ENCODE measurements around the gene AVL9.

Gene AVL9

DNA sequence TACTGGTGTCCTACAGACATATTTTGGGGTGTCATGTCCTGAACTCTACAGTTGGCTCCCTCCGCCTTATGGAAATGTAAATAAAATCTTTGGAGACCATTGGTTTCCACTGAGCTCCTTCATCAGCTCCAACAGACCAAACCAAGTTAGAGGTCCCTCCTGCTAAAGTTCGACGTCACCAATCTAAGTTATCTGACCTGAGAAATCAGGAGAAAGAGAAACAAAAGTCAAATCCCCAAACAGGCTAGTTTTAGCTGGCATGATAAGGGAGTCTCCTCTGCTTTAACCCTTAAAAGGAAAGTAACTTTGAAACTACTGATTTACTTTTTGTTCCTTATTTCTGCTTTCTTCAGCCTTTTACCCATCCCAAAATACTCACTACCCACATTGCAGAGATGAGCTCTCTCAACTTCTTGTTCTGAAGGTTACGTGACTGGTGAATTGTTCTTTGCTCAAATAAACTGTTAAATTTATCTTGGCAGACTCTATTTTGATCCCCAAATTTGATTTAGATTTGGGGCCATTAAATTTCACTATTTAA, 39.9 kb downstream of the AVL9 start:
- DNase-seq: no peak

DNA sequence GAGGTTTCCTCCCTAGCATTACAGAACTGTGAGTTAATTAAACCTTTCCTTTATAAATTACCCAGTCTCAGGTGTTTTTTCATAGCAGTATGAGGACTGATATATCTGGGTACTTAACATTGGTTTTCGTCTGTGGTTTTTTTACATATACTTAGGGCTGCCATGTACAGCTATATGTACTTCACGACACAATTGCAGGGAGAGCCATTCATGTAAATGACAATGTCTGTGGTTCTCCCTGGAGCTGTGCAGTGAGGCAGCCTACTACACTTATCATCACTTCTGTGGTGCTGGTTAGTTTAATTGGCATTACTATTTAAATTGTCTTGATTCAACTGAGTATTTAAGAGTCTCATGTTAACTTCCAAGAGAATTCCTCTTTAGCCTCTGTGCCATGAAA, 40.7 kb downstream of the AVL9 start:
- DNase-seq: no peak

DNA sequence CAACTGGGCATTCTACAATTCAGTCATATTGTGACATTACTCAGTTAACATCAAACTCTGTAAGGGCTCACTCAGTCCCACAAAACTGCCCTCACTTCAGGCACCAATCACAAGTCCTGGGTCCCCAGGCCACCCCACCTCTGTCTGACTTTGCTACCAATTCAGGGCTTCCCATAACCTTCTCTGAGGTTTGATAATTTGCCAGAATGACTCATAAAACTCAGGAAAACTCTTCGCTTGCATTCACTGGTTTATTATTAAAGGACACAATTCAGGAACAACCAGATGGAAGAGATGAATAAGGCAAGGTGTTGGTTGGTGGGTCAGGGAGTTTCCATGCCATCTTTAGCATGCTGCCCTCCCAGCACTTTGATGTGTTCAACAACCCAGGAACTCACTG, 41.3 kb downstream of the AVL9 start:
- DNase-seq: no peak

DNA sequence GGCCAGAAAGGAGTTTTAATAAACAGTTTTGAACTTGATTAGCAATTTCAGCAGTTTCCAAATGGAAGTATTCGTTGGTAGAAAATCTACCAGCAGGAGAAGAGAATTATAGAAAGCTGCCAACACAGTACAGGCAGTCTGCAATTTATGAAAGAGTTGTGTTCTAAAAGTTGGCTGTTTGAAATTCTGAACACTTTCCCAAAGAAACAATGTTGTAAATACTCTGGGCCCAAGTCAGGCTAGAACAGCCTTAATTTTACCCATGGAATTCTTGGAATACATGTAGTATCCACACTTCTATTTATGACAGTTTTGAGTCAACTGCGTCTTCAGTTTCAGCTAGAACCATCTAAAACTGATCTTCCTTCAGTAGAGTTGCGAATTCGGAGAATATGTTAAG, 42.5 kb downstream of the AVL9 start:
- DNase-seq: no peak

DNA sequence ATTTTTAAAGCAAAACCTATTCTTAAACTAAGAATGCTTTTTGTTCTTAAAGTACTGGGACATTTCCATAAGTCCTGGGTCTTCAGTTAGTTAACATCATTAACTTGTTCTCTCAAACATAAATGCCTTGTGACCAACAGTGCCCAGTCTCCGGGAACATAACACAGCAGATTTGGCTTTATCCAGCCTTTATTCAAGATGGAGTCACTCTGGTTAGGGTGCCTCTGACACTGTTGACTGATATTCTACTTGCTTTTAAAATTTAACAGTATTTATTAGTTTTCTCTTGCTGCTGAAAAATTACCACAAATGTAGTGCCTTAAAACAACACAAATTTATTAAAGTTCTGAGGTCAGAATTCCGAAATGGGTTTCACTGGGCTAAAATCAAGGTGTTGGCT, 44.1 kb downstream of the AVL9 start:
- DNase-seq: no peak

DNA sequence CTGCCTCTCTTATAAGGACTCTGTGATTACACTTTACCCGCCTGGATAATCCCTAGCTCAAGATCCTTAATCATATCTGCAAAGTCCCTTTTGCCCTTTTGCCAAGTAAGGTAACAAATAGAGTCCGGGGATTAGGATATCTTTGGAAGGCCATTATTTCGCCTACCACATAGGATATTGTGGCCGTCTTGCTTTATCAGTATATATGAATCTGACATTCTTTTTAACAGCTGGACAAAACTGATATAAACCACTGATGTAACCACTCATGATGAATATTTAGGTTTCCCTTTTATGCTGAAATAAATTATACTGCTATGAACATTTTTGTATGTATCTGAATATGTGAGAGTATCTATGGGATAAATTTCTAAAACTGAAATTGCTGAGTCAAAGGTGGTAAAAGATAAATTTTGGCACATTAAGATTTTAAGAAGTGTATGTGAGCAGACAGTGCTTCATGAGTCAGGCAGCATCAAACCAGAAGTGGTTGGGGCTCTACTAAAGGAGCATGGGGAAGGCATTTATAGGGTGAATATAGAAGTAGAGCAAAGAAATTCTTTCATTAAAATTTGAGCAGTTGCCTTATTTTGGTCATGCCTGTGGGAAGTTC, 44.7 kb downstream of the AVL9 start:
- no peak for DNase-seq

DNA sequence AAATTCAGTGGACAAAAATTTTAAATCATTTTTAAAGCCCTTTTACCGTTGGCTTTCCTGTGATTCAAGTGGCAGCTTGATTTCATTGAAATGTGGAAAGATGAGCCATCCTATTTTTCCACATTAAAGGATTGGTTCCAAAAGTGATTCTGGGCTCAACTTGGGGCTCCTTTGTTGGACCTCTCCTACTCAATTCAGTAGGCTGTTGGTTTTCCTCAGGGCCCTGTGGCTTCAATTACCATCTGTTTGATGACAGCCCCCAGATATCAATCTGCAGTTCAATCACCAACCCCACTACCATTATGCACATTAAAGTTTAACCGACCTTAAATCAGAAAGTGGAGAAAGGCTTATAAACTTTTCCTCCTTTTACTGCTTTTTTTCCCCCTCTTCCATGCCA, 47.3 kb downstream of the AVL9 start:
- no peak for DNase-seq

DNA sequence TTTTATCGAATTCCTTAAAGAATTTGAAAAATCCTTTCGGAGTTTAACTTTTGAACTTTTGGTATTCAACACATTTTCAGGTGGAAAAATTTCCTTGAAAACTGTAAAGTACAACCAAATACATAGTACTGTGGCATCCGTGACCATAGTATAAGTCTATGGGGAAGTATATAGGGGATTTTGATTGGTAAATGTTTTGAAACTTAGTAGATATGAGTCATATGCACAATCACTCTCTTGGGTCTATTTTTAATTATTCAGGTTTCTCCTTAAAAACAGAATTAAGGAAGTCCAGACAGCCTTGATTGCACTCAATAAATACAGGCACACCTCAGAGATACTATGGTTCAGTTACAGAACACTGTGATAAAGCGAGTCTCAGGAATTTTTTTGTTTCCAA, 64.2 kb downstream of the AVL9 start:
- no peak for DNase-seq

DNA sequence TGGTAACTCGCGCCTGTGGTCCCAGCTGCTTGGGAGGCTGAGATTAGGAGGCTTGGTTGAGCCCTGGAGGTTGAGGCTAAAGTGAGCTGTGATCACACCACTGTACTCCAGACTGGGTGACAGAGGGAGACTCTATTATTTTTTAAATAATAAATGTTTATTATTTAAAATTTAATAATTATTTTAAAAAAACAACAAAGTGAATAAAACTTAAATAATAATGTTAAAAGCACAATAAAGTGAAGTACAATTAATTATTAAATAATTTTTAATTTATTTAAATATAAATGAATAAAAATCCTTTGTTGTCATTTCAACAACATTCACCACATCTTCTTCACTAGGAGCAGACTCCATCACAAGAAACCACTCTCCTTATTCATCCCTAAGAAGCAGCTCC, 64.8 kb downstream of the AVL9 start:
- DNase-seq: no peak

DNA sequence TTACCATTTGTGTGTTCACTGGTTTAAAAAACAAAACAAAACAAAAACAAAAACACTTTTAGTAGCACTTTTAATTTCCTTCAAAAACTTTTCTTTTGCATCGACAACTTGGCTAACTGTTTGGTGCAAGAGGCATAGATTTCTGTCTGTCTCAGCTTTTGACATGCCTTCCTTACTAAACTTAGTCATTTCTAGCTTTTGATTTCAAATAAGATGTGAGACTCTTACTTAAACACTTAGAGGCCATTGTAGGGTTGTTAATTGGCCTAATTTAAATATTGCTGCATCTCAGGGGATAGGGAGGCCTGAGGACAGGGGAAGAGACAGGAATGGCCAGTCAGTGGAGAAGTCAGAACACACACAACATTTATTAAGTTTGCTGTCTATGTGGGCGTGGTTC, 66.3 kb downstream of the AVL9 start:
- DNase-seq: no peak

DNA sequence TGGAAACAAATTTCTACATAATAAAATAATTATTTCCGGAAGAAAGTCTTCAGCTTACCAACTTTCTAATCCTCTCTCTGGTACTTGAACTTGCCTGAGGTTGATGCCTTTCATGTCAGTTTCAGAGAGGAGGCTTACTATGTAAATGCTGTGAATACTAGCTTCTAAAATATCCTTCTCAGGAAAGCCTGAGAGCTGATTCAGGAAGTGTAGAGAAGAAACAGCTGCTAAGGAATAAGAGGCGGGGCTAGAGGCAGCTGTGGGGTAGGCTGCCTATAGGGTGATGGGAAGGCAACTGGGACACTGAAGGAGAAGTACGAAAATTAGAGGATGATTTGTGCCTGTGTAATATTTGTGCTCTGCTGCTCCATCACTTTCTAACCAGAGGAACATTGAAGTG, 69.3 kb downstream of the AVL9 start:
- no peak for DNase-seq

DNA sequence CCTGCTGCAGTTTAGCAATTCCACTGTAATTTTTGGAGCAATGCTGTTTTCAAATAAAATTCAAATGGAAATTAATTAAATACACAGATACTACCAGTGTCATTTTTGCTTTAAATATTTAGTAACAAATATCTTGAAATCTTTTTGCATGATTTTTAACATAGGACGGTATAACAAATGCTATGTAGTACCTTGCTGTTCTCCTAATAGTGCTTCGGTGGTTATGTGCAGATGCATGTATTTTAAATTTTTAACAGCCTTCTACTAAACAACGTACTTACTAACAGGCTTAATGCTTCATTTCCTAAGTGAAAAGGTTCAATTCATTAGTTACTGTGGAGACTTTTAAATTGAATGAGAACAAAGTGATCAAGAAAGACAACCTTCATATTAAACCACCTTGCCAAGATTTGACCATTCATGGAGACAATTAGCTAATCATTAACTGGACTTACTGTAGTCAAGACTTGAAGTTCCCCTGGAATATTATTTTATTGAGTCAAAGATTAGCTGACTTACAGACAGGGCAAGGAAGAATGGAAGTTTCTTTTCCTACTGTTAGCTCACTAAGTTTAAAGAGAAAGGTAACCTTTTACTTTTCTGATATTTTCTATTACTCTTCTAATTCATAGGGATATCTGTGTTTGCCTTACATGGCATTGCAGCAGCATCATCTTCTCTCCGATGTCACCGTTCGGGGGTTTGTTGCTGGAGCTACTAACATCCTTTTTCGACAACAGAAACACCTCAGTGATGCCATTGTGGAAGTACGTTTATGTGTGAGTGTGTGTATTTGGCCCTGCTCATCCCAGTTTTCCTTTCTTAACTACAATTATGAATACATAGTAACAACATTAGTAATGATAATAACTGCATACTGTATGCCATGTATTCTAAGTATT, 74.3 kb downstream of the AVL9 start:
- DNase-seq: no peak

DNA sequence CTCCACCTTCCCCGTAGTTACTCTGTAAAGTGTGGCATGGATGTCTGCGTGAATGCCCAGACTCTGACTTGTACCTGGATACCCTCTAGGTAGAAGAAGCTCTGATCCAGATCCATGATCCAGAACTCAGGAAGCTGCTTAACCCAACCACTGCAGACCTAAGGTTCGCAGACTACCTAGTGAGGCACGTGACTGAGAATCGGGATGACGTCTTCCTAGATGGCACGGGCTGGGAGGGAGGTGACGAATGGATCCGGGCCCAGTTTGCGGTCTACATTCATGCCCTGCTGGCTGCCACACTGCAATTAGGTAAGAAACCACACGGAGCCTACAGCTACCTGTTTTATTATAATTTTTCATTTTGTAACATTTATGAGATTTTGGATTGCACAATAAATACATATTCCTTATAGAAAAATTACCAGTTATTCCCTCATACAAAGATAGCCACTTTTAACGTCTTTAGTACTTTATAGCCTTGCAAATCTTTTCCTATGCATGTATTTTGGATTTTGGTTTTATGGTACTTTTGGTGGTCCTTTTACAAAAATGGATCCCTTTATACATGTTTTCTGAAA, 77.9 kb downstream of the AVL9 start:
- DNase-seq: no peak

DNA sequence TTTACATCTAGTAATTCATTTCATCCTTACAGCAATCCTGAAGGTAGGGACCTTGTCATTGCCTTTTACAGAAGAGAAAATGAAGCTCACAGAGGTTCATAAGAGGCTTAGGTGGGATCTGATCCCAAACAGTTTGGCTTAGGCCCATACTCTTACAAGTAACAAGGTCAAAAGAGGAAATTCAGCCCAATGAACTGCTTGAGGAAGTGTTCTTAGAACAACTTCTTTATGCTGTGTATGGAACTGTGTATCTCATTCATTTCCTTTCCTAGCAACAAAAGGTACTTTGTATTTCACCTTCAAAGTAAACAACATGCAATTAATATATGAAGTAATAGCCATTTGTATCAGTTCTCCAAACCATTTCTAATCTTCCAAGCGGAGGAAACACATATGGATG, 79.3 kb downstream of the AVL9 start:
- no peak for DNase-seq

DNA sequence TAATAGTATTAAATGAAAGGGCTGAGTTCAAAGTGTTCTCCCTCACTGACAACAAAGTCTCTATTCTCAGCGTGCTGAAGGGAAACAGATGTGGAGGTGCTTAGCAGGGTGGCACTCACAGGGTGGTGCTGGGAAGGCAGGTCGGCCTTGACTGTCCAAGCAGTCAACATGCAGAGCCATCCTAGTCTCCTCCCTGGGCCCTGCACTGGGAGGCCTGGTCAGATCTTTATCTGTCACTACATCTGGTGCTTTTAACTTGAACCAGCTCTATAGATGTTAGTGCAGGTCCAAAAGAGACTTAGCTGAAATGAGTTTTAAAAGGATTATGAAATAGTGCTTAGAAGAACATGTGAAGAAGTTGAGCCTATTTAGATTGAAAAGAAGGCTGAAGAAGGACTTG, 82.1 kb downstream of the AVL9 start:
- DNase-seq: no peak

DNA sequence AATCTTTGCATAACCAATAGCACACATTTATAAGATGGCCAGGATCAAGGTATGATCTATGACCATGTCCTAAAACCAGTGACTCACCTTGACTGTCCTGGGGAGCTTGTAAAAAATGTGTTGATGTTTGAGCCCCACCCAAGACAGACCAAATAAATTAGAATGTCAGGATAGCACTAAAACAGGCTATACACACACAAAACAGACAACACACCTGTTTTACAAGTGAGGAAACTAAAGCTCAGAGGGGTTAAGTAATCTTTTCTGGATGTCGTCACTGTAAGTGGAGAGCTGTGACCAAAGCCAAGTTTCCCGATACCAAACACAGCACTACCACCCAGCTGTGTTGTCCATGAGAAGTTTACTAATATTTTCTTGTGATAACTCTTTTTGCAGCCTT, 84.5 kb downstream of the AVL9 start:
- DNase-seq: no peak

DNA sequence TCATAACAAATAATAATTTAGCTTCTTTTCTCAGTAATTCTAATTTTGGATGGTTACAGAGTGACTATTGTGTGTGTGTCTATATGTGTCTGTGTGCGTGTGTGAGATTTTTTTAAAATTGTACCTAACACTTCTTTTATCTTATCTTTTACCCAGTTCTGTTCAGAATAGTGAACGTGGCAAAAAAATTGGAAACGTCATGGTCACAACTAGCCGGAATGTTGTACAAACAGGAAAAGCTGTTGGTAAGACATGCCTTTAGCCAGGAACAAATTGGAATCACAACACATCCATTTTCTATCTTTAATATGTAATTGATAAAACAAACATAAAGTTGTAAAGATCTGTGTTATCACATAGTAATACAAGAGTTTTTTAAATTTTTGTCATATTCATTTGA, 85.4 kb downstream of the AVL9 start:
- no peak for DNase-seq

DNA sequence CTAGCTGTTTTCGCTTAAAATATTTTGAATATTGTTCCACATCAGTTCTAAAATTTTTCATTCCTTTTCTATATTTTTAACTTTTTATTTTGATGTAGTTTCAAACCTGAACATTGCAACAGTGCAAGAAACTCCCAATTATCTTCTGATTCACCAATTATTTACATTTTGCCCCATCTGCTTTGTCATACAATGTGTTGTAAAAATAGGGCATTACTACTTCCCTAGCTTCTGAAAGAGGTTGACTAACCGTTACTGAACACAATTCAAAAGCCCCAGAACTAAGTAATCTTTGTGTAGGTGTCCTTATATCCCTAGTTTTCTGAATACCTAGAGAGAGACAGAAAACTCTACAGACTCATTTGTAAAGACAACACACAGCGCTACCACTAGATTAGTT, 86.7 kb downstream of the AVL9 start:
- no peak for DNase-seq

DNA sequence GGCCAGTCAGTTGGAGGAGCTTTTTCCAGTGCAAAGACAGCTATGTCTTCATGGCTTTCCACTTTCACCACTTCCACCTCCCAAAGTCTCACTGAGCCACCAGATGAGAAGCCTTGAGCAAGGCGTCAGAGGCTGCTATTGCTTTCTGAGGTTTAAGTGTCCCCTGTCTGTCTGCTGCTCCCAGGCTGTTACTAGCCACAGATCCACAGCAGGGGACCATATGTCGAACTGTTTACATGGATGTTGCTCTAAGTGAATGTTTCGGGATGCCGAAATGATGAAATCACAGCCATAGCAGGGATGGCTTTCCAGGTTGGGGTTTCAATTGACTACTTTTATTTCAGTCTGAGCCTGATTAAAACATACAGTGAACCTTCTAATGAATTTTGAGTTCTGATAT, 88.5 kb downstream of the AVL9 start:
- DNase-seq: no peak

DNA sequence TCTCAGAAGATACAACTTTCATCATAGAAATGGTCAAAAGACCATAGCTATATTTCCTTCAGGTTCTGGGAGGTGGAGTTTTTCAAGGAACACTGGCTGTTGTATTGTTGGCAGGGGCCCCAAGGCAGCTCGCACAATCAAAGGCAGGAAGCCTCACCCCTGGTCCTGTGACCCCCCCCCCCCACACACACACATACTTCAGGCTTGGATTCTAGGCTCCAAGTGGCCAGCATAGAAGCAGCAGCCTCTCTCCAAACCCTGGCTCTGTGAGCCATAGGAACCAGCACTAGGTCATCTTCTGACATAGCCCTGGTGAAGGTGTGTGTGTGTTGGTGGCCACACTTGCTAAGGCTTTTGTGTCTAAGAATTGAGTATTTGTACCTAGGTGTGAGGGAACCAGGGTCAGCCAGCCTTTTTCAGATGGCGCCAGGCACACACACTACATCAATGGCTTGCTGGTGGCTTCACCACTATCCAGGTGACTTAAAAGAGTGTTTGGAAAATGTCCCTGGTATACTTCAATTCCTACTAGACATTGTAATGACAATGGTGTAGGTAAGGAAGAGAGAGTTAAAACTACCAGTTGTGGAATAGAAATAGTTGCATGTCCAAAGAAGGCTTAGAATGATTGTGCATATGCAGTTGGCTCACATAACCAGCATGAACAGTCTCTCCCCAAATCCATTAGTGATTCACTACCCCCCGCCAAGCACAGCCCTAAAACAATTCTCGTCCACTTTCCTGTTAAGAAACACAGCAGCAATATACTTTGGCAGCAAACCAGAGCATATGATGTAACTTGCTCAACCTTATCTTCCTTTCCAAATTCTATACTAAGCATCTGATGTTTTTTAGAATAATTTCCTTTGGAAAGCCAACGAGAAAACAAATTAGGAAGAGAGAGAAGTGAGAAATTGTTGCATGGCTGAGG, 91.3 kb downstream of the AVL9 start:
- no peak for DNase-seq

DNA sequence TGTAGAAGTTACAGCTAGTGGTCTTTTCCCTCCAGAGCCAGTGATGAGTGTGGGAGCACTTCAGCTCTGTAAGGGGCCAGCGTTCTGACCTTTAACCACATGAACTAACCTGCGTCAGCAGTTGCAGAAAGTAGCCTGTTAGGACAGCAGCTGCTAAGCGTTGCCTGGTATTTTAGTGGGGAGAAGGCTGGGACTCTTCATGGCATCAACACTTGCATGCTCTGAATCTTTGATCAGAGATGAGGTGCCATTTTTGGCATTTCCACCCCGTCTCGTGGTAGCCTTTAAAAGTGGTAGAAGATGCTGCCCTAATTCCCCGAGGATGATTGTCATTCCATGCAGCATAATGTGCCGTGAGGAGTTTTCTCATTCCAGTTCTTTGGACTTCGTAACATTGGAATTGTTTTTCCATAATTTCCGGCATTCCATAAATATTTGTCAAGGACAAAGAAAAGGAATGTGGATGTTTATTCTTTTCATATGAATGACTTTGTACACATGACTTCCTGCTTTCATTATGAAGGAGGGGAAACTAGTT, 92.2 kb downstream of the AVL9 start:
- no peak for DNase-seq

DNA sequence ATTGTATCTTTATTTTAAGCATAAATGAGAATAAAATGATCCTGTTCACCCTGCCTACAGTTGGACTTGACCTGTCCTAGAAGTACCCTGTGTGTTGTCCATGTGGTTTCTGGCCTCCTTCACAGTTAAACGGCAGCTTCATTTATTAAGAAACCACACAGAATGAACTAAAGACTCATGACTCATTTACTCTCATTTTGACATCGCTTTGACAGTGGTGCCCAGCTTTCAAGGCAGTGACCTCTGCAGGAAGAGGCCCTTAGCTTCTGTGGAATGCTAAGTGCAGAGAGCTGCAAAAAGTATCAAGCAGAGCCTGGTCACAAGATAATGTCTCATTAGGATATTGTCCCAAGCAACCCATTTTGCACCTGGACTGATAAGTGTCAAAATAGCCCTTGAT, 93.4 kb downstream of the AVL9 start:
- DNase-seq: no peak

DNA sequence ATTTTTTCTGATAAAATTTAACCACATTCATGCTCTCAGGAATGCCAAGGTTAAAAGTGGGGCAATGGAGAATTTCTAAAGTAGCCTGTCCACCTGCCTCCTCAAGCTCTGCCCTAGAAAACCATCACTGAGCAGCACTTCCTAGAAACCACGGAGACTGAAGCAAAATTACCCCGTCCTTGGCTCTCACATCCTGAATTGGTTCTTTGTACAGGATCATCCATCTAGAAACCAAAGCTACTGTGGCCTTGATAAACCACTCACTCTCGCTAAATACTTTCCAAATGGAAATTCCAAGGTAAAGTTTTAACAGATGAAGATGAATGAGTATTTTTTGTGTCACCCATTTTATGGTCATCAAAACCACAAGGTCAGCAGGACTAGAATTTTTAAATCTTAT, 96.6 kb downstream of the AVL9 start:
- DNase-seq: no peak
